HG03342 (cell line): ENCODE measurements around the gene ZNRF2.

ENCODE experiments used
- ATAC-seq: cut with Tn5 transposase; IDR thresholded peaks from one replicate; pipeline ENCODE4 v1.9.1; 2021; ENCODE audit warnings: mild to moderate bottlenecking, moderate library complexity; ENCODE audit not compliant: unreplicated experiment

ZNRF2 gene

DNA sequence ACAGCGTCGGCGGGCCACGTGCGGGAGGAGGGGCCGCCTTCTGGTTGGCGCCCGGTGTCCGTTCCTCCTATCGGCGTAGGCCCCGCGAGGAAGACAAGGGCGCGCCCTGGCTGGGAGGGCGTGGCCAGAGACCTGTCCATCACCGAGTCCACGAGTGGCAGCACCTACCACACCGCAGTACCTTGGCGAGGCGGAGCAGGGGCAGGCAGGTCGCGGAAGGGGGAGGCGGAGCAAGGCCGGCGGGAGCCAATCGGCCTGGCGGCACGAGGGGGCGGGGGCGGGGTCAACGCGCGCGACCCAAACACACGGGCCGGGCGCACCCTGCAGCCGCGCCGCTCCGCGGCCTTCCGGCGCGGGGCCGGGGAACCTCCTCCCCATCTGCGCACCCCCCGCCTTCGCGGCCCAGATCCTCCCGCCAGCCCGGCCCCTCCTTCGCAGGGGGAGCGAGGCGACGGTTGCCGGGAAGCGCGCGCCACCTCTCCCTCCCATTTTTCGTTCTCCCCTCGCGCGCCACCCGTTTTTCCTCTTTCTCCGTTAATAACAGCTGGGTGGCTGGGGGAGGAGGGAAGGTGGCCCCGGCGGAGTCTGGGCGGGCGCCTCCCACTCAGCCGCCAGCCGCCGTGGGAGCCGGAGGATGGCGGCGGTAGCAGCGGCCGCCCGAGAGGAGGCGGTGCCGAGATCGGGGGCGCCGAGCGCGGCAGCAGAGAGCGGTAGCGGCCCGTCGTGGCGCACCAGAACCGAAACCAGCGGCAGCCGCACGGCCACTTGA lies at the start of gene ZNRF2:
ZNRF2 (plus strand) TSS at position 300 of the 769 bp plus-strand sequence. CDS start 761 bp downstream, outside the sequence.
- ATAC-seq: peak; percentile 86

DNA sequence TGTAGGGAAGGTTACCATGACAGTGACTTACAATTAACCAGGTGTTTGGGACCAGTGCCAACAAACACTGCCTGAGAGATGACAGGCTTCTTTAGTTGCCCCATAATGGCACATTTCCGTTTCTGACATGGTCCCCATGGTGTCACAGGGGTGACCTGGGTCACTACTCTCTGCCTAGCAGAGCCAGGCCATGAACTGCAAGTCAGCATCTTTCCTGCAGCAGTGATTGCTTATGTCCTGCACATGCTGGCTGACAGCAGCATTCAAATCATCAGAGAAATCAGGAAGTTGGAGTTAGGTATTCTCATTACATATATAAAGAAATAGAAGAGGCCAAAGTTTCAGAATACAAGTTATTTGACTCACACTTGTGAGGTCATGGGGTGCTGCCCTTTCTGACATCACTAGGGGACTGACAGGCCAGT lies 47.1 kb upstream of the ZNRF2 start:
- no peak for ATAC-seq

DNA sequence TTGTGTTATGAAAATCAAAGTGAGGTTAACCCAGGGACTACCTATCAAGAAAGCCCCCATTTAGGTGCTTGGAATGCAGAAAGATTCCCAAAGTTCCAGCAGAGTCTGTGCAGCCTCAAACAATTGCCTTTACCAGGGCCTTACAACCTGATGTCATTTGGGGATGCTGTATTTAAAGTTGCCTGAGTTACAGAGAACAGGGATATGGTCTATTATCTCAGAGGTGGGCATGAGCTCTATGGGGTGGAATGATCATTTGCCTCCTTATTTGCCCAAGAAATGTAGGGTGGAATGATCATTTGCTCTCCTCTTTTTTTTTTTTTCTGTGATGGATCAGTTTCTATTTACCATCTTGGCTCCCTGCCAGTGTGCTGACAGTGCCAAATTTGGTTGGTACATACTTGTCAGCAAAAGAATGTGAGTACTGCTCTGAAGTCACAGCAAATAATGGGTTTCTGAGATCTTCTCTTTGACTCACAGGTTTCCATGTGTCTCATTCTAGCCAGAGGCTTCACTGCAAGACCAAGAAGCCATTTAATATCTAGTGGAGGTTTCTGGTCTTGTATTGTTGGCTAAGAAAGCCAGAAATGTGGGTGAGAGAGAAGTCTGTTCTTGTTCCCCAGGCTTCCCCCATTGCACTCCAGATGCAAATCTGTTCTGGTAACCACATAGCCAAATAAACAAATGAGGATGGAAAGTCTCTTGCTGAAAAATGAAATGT lies 45.5 kb upstream of the ZNRF2 start:
- peak; percentile 63 for ATAC-seq

DNA sequence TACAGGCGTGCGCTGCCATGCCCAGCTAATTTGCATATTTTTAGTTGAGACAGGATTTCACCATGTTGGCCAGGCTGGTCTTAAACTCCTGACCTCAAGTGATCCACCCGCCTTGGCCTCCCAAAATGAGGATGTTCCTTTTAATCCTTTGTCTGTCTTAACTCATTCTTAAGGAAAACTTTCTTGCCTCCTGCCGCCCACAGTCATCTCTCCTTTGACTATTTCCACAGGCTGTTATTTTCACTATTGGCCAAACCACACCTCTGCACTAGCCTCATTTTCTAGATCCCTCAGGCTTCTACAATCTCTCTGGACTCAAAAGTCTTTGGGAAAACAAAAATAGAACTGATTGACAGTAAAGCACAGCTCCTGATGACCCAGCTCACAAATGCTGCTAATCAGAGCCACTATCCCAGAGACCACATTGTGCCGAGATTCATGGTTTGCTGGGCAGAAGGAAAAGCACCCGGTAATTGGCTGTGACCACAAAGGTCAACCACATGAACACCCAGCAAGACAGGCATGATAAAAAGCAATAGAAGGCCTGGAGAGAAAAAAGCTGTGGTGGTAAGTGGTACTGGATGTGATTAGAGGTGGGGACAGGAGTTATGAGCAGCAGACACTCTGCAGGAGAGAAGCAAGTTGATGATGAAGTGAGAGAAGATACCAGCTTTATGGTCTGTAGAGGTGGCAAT lies 44.1 kb upstream of the ZNRF2 start:
- ATAC-seq: no peak

DNA sequence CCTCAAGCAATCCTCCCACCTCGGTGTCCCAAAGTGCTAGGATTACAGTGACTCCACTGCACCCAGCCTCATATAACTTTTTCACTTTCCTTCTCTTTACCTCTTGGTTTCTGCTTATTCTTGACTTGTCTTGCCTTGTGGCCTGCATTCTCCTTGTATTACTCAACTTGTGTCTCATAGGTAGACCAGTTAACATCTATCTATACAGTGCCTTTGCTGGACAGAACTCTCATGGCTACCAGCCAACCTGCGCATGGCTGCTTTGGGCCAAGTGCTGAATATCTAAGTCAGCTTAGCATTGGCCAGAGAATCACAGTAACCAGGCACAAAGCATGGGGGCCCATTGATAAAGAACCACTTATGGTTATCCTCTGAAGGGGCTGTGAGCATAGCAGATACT lies 42.6 kb upstream of the ZNRF2 start:
- ATAC-seq: no peak

DNA sequence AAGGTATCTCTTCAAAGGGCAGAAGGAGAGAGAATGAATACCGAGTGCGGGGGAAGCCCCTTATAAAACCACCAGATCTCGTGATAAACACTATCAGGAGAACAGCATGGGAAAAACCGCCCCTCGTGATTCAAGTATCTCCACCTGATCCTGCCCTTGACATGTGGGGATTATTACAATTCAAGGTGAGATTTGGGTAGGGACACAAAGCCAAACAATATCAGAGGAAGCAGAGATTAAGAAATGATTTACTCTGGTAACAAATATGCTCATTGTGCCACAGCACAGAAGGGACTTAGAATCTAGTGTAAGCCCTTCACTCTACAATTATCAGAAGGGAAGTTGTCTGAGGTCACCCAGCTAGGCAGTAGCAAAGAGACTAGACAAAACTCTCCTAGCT lies 40.1 kb upstream of the ZNRF2 start:
- ATAC-seq: no peak

DNA sequence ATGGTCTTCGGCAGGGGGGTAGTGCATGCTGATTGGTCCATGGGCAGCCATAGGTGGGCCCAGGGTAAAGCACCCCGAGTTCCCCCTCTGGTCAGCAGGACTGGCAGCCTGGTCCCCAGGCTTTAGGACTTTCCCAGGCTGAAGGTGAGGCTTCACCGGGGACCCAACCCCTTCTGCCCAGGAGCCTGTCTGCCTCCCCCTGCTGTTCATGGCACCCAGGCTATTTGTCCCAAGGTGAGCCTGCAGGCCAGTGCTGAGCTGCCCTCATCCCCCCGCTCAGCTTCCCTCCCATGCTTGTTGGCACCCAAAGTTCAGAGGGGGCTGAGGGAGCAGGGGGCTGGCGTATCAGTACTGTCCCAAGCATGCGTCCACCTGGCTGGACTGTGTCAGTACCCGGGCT lies 38.5 kb upstream of the ZNRF2 start:
- ATAC-seq: no peak

DNA sequence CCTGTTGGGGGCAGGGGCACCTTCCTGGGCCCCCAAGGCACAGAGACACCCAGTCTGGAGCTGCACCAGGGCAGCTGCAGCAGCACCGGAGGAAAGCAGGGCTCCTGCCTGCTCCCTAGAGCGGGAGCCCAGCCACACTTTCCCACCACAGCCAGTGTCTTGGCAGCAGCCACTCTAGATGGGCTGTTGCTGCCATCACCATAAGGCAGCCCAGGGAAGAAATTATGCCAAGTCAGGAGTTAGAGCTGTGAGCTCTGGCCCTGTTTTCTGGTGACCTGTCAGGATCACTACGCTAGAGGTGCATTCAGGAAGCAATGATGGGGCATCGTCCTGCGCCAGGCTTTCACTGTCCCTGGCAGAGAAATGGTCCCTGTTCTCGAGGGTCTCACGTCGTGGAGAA lies 38.0 kb upstream of the ZNRF2 start:
- ATAC-seq: no peak

DNA sequence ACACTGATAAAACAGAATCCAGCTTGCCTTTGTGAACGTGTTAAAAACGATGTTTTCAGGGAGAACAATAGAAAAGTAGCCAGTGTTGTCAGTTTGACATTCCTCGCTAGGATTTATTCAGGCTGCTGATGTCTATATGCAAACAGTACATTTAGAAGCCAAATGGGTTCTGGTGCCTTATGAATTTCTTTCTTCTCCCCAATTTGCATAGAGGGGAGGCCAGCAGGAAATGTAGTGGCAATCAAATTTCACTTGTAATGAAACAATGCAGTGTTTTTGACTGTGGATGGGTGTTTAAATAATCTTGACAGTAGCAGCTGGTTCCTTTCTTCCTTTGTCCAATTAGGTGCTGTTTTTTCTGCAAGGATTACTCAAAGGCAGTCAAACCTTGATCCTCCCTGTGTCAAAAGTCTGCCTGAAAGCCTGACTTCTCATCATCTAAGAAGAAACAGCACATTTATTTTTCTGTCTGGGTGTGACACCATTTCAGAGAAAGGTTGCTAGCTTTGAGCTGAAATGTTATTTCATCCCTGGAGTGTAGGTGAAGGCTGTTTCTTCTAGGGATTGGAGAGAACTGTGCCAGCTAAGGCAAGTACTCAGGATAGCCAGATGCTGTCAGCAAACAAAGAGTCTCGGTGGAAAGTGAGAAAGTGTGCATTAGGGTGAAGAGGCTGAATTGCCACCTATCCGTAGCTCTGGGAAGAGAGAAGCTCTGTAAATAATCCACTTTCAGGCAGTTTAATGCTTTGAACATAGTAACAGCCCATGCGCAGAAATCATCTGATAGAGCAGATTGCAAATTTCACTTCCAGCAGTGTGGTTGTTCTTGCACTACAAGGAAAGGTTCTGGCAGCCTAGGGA lies 36.6 kb upstream of the ZNRF2 start:
- no peak for ATAC-seq

DNA sequence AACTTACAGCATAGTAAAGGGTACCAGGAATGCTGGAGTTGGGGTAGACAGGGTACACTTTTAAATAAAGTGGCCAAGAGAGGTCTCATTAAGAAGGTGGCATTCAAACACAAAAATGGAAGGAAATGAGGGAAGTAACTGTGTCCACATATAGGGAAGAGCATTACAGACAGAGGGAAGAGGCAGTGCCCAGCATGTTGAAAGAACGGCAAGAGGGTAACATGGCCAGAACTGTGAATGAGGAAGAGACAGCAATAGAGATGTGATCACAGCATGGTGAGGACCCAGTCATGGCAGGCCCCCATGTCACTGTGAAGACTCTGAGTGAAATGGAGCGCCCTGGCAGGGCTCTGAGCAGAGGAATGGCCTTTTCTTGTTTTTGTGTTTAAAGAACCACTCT lies 35.1 kb upstream of the ZNRF2 start:
- ATAC-seq: no peak

DNA sequence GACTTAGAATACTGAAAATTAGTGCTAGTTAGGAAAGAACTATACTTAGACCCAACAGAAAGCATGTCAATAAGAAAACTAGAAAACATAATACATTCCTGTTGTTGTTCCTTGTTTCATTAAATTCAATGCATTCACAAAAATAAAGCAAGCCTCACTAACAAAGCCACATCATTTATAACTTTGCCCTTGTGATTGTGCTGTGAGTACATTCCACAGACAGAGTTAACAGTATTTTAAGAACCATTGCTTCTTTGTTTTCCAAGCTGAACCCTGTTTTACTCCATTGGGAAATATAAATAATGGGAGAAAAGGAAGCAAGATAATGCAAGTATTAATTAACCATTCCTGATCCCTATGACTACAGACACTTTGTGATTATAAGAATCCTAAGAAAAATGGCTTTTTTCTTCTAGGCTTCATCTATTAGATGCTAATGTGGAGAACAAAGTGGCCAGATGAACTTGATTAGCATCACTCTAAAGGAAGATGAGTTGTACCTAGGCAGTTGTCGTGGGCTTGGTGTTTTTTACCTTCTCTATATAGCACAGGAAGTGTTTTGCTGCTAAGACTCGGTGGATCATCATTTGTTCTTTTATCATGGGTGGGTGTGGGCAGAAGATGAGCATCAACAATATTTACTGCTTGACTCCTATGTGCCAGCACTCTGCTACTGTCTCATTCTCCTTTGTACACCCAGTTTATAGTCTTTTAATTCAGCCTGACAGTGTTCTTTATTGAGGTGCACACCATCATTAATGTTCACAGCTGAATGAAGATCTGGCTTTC lies 34.2 kb upstream of the ZNRF2 start:
- no peak for ATAC-seq

DNA sequence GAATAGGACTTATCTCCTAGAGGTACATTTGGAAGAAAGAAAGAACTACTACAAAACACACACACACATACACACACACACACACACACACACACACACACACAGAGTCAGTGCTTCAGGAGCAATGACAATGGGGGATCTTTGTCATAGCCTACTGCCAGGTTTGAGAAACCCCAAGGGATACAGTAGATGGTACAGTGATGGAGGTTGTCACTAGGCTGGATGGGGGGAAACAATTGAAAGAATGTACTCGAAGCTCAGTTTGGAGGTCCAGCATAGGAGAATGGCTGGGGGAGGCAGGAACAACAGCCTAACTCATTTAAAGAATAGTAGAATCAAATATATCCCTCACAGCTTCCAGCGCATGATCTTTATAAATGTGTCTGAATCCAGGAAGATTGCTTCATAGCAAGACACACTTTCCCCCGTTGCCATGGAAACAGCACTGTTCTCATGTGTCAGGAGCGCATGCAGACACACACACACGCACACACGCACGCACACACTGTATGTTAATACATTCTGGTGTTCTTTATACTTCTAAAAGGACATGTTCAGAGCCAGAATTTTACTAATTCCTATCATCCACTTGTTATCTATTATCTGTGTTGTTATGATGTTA lies 32.6 kb upstream of the ZNRF2 start:
- ATAC-seq: no peak

DNA sequence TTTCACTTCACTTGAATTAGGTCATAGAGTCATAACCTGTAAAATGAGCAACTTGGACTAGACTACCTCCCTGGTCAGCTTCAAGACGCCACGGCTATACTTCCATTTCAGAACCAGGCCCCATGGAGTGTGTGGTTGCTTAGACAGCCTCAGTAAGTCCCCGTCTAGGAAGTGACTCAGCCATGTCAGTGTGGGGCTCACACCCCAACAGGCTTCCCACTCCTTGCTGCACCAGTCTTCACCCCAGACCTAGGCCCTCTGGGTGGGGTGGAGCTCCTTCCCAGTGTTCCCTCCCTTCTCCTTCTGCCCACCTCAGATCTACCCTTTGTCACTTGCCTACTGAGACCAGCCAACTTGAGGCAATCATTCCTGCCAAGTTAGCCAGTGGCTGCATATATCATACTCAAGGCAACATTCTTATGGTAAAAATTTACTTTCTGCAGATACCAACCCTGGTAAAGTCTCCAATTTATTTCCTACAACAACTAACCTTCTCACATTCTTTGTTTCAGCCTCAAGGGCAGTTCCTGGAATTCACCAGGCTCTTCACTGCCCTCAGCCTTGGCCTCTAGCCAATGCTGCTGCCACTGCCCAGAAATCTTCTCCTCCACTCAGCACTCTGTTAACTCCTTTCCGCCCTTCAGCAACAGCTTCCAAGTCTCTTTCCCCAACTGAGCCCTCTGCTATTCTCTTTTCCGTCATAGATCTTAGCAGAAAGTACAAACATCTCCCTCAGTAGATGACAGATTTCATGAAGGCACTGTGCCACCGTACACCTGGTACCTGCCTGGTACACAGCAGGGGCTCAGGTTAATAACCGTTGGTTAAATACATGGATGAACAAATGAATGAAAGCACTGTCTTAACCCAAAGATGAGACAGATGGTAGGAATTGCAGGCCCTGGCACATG lies 31.3 kb upstream of the ZNRF2 start:
- no peak for ATAC-seq

DNA sequence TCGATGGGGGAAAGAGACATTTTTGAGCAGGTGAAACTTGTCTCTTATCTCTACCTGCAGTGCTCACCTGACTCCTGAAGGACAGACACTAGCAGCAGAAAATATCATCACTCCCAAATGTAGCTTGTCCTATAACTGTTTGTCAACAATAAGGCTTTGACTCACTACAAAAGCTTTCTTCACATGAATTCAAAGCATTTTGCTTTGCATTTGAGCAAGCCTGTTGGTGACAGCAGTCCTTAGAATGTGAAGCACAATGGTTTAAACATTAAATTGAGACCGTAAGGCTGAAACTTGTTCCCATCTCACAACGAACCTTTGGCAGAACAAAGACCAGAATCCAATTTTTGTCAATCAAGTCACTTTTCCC lies 30.6 kb upstream of the ZNRF2 start:
- no peak for ATAC-seq

DNA sequence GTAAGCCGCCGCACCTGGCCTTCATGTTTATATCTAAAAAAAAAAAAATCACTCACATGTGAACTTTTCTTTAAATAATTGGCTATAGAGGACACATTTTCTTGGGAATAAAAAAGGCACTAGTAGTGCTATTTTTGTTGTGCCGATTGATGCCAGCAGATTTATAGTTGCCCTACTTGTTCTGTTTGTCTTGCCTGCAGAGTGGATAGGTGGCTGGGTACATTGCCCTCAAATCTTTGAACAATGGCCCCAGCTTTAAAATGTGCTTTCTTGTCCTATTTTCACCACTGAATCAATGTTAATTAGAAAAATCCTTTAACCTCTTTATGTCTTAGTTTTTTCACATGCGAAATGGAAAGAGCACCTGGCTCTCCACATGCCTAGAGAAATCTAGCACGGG lies 30.1 kb upstream of the ZNRF2 start:
- no peak for ATAC-seq

DNA sequence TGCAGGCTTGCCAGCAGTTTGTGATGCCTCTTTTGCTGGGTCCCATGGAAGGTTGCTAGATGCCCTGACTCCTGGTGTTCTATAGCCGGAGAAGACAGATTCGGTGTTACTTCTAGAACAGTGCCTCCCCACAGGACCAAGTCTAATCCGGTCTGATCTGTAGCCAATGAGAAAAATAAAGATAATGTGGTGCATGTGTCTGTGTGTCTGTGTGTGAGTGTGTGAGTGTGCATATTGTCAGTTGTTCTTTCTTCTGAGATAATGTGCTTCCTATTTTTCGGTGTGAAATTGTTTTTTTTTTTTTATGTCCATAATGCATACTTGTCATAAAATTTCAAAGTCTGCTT lies 29.7 kb upstream of the ZNRF2 start:
- ATAC-seq: no peak

DNA sequence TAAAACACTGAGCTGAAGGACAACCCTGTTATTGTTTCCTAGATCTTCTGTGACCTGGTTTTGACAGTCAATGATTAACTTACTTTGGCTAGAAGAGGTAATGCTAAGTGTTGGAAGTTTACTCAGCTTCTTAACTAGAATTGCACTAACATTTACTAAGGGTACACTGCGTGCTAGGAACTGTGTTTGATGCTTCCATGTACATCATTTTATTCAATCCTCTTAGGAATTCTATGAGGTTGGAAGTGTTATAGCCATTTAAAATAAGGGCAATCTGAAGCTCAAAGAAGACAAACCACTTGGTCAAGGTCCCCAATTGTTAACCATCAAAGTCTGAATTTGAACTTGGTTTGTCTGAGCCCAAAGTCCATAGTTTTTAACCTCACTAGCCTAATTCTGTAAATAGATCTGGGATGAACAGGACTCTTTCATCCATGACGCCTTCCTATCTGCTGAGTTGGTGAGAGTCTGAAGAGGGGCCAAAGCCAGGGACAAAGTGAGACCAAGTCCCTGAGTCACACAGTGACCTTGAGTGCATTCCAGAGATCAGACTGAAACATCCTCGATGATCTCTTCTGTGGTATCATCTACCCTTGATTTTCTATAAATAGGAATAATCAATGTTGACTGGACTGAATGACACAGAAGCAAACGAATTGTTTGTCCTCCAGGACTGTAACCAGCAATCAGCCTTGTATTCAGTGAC lies 29.2 kb upstream of the ZNRF2 start:
- no peak for ATAC-seq

DNA sequence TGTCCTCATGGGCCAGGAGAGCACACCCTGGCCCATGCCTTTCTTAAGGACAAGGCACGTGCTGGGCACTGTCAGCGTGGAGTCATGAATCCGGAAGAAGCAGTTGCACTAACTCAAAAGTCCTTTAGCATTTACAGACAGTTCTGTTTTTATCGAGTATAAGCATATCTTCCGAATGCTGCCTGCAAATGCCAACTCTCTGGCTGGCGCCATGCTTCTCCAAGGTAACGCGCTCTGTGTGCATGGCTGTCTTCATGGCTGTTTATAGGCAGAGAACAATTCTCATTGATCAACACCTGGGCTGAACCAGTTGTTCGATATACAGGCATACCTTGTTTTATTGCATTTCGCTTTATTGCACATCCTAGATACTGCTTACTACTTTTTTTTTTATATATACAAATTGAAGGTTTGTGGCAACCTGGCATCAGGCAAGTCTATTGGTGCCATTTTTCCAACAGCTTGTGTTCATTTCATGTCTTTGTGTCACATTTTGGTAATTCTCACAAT lies 28.0 kb upstream of the ZNRF2 start:
- ATAC-seq: no peak
